Measurements from ENCODE around the gene YTHDF2.
A peak's percentile ranks its signal among the peaks of the same experiment; 100 is the strongest.

Gene YTHDF2

GRCh38 chr1:28801461-28801860, 64.7 kb downstream of the YTHDF2 start:
- DNase-seq, result no peak

GRCh38 chr1:28803051-28803450, 66.3 kb downstream of the YTHDF2 start:
- no peak for DNase-seq

GRCh38 chr1:28803662-28804061, 66.9 kb downstream of the YTHDF2 start:
- DNase-seq, result no peak

GRCh38 chr1:28804071-28804470, 67.3 kb downstream of the YTHDF2 start:
- no peak for DNase-seq

- no peak for DNase-seq
These were observed 70.3 kb downstream of the YTHDF2 start for GRCh38 chr1:28807046-28807445.

GRCh38 chr1:28807986-28808385, 71.2 kb downstream of the YTHDF2 start:
- no peak for DNase-seq

GRCh38 chr1:28811369-28811765, 74.6 kb downstream of the YTHDF2 start:
- DNase-seq, result no peak

GRCh38 chr1:28811766-28812668, 75.3 kb downstream of the YTHDF2 start, which contains the start of gene OPRD1:
TSS of gene OPRD1 (plus strand) at chr1:28812170. CDS start at chr1:28812384, 214 bp downstream.
- DNase-seq, result no peak

GRCh38 chr1:28812669-28813468, 76.1 kb downstream of the YTHDF2 start:
- peak in 1 of 51 donors; percentile 19 for DNase-seq

- DNase-seq, result peak in 1 of 51 donors; percentile 6
These were observed 77.3 kb downstream of the YTHDF2 start for GRCh38 chr1:28813931-28814465.

- DNase-seq, result no peak
These were observed 78.9 kb downstream of the YTHDF2 start for GRCh38 chr1:28815533-28816185.

GRCh38 chr1:28817133-28817532, 80.4 kb downstream of the YTHDF2 start:
- DNase-seq, result no peak

- DNase-seq, result no peak
These were observed 82.3 kb downstream of the YTHDF2 start for GRCh38 chr1:28819020-28819419.
